ENCODE data around the gene CHL1.

Gene CHL1

GRCh38 chr3:196311-197148 is at the start of gene CHL1:
Gene CHL1, plus strand, starts transcription at chr3:196763. Its CDS starts 123,014 bp downstream, at chr3:319777.
- H3K27me3 ChIP-seq (ENCODE audit: control insufficient read depth, insufficient read depth, low read length) = peaks cover 31% of the 10 kb centered on the region
- no peaks in the 10 kb centered on the region for H3K4me1 ChIP-seq (ENCODE audit: control insufficient read depth, insufficient read depth, low read length)
- H3K36me3 ChIP-seq (ENCODE audit: control insufficient read depth, insufficient read depth, low read length) = no peaks in the 10 kb centered on the region
- no peak within 1 kb of the TSS for H3K9ac ChIP-seq (ENCODE audit: low read length)
- no peaks in the 10 kb centered on the region for H3K9me3 ChIP-seq (ENCODE audit: control insufficient read depth, low read length)
- H3K4me3 ChIP-seq (ENCODE audit: low read length) = no peak within 1 kb of the TSS

- Histone ChIP-seq H3K36me3 (ENCODE audit: control insufficient read depth, insufficient read depth, low read length) (no peaks in the 10 kb centered on the region), H3K9me3 (ENCODE audit: control insufficient read depth, low read length) (no peaks in the 10 kb centered on the region), H3K4me1 (ENCODE audit: control insufficient read depth, insufficient read depth, low read length) (no peaks in the 10 kb centered on the region), H3K27me3 (ENCODE audit: control insufficient read depth, insufficient read depth, low read length) (no peaks in the 10 kb centered on the region), H3K4me3 (ENCODE audit: low read length) (no peak overlapping the region), H3K9ac (ENCODE audit: low read length) (no peak overlapping the region)
Observed at GRCh38 chr3:151614-152189, 44.9 kb upstream of the CHL1 start.

- Histone ChIP-seq H3K4me1 (ENCODE audit: control insufficient read depth, insufficient read depth, low read length) (no peaks in the 10 kb centered on the region), H3K4me3 (ENCODE audit: low read length) (no peak overlapping the region), H3K9me3 (ENCODE audit: control insufficient read depth, low read length) (no peaks in the 10 kb centered on the region), H3K9ac (ENCODE audit: low read length) (no peak overlapping the region), H3K27me3 (ENCODE audit: control insufficient read depth, insufficient read depth, low read length) (no peaks in the 10 kb centered on the region), H3K36me3 (ENCODE audit: control insufficient read depth, insufficient read depth, low read length) (no peaks in the 10 kb centered on the region)
Observed at GRCh38 chr3:159974-160373, 36.6 kb upstream of the CHL1 start.

GRCh38 chr3:166071-166470 is 30.5 kb upstream of the CHL1 start:
- Histone ChIP-seq H3K27me3 (ENCODE audit: control insufficient read depth, insufficient read depth, low read length) (no peaks in the 10 kb centered on the region), H3K36me3 (ENCODE audit: control insufficient read depth, insufficient read depth, low read length) (no peaks in the 10 kb centered on the region), H3K4me1 (ENCODE audit: control insufficient read depth, insufficient read depth, low read length) (no peaks in the 10 kb centered on the region), H3K9me3 (ENCODE audit: control insufficient read depth, low read length) (no peaks in the 10 kb centered on the region), H3K9ac (ENCODE audit: low read length) (no peak overlapping the region), H3K4me3 (ENCODE audit: low read length) (no peak overlapping the region)

GRCh38 chr3:166799-167198 is 29.8 kb upstream of the CHL1 start:
- no peaks in the 10 kb centered on the region for H3K9me3 ChIP-seq (ENCODE audit: control insufficient read depth, low read length)
- H3K36me3 ChIP-seq (ENCODE audit: control insufficient read depth, insufficient read depth, low read length) = no peaks in the 10 kb centered on the region
- no peak overlapping the region for H3K9ac ChIP-seq (ENCODE audit: low read length)
- H3K4me3 ChIP-seq (ENCODE audit: low read length) = no peak overlapping the region
- H3K27me3 ChIP-seq (ENCODE audit: control insufficient read depth, insufficient read depth, low read length) = no peaks in the 10 kb centered on the region
- H3K4me1 ChIP-seq (ENCODE audit: control insufficient read depth, insufficient read depth, low read length) = no peaks in the 10 kb centered on the region

GRCh38 chr3:173886-174285 is 22.7 kb upstream of the CHL1 start:
- H3K4me3 ChIP-seq (ENCODE audit: low read length) = no peak overlapping the region
- H3K27me3 ChIP-seq (ENCODE audit: control insufficient read depth, insufficient read depth, low read length) = no peaks in the 10 kb centered on the region
- no peaks in the 10 kb centered on the region for H3K4me1 ChIP-seq (ENCODE audit: control insufficient read depth, insufficient read depth, low read length)
- no peak overlapping the region for H3K9ac ChIP-seq (ENCODE audit: low read length)
- no peaks in the 10 kb centered on the region for H3K36me3 ChIP-seq (ENCODE audit: control insufficient read depth, insufficient read depth, low read length)
- no peaks in the 10 kb centered on the region for H3K9me3 ChIP-seq (ENCODE audit: control insufficient read depth, low read length)

GRCh38 chr3:184976-185375 is 11.6 kb upstream of the CHL1 start:
- no peaks in the 10 kb centered on the region for H3K36me3 ChIP-seq (ENCODE audit: control insufficient read depth, insufficient read depth, low read length)
- H3K27me3 ChIP-seq (ENCODE audit: control insufficient read depth, insufficient read depth, low read length) = no peaks in the 10 kb centered on the region
- no peak overlapping the region for H3K9ac ChIP-seq (ENCODE audit: low read length)
- H3K4me1 ChIP-seq (ENCODE audit: control insufficient read depth, insufficient read depth, low read length) = no peaks in the 10 kb centered on the region
- no peaks in the 10 kb centered on the region for H3K9me3 ChIP-seq (ENCODE audit: control insufficient read depth, low read length)
- no peak overlapping the region for H3K4me3 ChIP-seq (ENCODE audit: low read length)

GRCh38 chr3:192215-192929 is 4.2 kb upstream of the CHL1 start:
- H3K4me3 ChIP-seq (ENCODE audit: low read length) = no peak overlapping the region
- peaks cover 20% of the 10 kb centered on the region for H3K27me3 ChIP-seq (ENCODE audit: control insufficient read depth, insufficient read depth, low read length)
- no peaks in the 10 kb centered on the region for H3K9me3 ChIP-seq (ENCODE audit: control insufficient read depth, low read length)
- H3K9ac ChIP-seq (ENCODE audit: low read length) = no peak overlapping the region
- no peaks in the 10 kb centered on the region for H3K36me3 ChIP-seq (ENCODE audit: control insufficient read depth, insufficient read depth, low read length)
- H3K4me1 ChIP-seq (ENCODE audit: control insufficient read depth, insufficient read depth, low read length) = no peaks in the 10 kb centered on the region

GRCh38 chr3:194001-194400 is 2.6 kb upstream of the CHL1 start:
- no peaks in the 10 kb centered on the region for H3K36me3 ChIP-seq (ENCODE audit: control insufficient read depth, insufficient read depth, low read length)
- H3K9me3 ChIP-seq (ENCODE audit: control insufficient read depth, low read length) = no peaks in the 10 kb centered on the region
- peaks cover 31% of the 10 kb centered on the region for H3K27me3 ChIP-seq (ENCODE audit: control insufficient read depth, insufficient read depth, low read length)
- no peaks in the 10 kb centered on the region for H3K4me1 ChIP-seq (ENCODE audit: control insufficient read depth, insufficient read depth, low read length)
- no peak overlapping the region for H3K9ac ChIP-seq (ENCODE audit: low read length)
- H3K4me3 ChIP-seq (ENCODE audit: low read length) = no peak overlapping the region

GRCh38 chr3:194421-194820 is 2.1 kb upstream of the CHL1 start:
- no peak overlapping the region for H3K9ac ChIP-seq (ENCODE audit: low read length)
- H3K9me3 ChIP-seq (ENCODE audit: control insufficient read depth, low read length) = no peaks in the 10 kb centered on the region
- peaks cover 31% of the 10 kb centered on the region for H3K27me3 ChIP-seq (ENCODE audit: control insufficient read depth, insufficient read depth, low read length)

GRCh38 chr3:195666-196065 is 897 bp upstream of the CHL1 start:
- H3K4me1 ChIP-seq (ENCODE audit: control insufficient read depth, insufficient read depth, low read length) = no peaks in the 10 kb centered on the region
- no peaks in the 10 kb centered on the region for H3K9me3 ChIP-seq (ENCODE audit: control insufficient read depth, low read length)
- H3K36me3 ChIP-seq (ENCODE audit: control insufficient read depth, insufficient read depth, low read length) = no peaks in the 10 kb centered on the region
- no peak overlapping the region for H3K4me3 ChIP-seq (ENCODE audit: low read length)
- H3K27me3 ChIP-seq (ENCODE audit: control insufficient read depth, insufficient read depth, low read length) = peaks cover 31% of the 10 kb centered on the region
- H3K9ac ChIP-seq (ENCODE audit: low read length) = no peak overlapping the region

More at GRCh38 chr3:194421-194820, 2.1 kb upstream of the CHL1 start:
- Histone ChIP-seq H3K4me1 (ENCODE audit: control insufficient read depth, insufficient read depth, low read length) (no peaks in the 10 kb centered on the region), H3K4me3 (ENCODE audit: low read length) (no peak overlapping the region), H3K36me3 (ENCODE audit: control insufficient read depth, insufficient read depth, low read length) (no peaks in the 10 kb centered on the region)

- Histone ChIP-seq H3K9ac (ENCODE audit: low read length) (no peak overlapping the region), H3K27me3 (ENCODE audit: control insufficient read depth, insufficient read depth, low read length) (peaks cover 31% of the 10 kb centered on the region), H3K4me3 (ENCODE audit: low read length) (no peak overlapping the region), H3K36me3 (ENCODE audit: control insufficient read depth, insufficient read depth, low read length) (no peaks in the 10 kb centered on the region), H3K9me3 (ENCODE audit: control insufficient read depth, low read length) (no peaks in the 10 kb centered on the region), H3K4me1 (ENCODE audit: control insufficient read depth, insufficient read depth, low read length) (no peaks in the 10 kb centered on the region)
Observed at GRCh38 chr3:197149-197827, 725 bp downstream of the CHL1 start.
